HepG2 (cell line): ENCODE results near the gene BAHCC1. TPM values are rescaled to one million over a fixed set of nuclear protein-coding genes. Genes with fewer than 3 reads are reported as not detected.
A peak's percentile ranks its signal among the peaks of the same experiment; 100 is the strongest.

Experiments
- ATAC-seq: fragments of 200-7000 bp; cut with Tn5 transposase; 3 replicates; pipeline ENCODE4 v1.9.1; 2020; ENCODE audit warnings: mild to moderate bottlenecking, moderate library complexity
- BruUV-seq: library from RNA; stranded (reverse); fragments of 400-500 nt; replicated peaks from 2 replicates; lab custom pipeline; 2021; lab: Mats Ljungman, UMichigan
- CTCF ChIA-PET: fragments of 300-600 bp; formaldehyde crosslinking; extraction: SDS; loops from one replicate; lab custom pipeline; 2021; ENCODE audit warnings: low total read pairs, inconsistent platforms, low intra/inter-chr PET ratio; lab: Yijun Ruan, JAX
- POLR2A ChIA-PET: fragments of 350-600 bp; sonication (Branson Sonifier 250); formaldehyde crosslinking; loops from one replicate; lab custom pipeline; 2020; ENCODE audit warnings: antibody characterized with exemption, inconsistent platforms; lab: Yijun Ruan, JAX
- DNase-seq: peaks from one replicate; pipeline ENCODE4 v3.0.0-alpha.2; 2015; ENCODE audit warnings: low spot score
- FAIRE-seq: peaks from 3 replicates; lab custom pipeline; 2011; peaks lifted over from hg19 to GRCh38; lab: Jason Lieb, UNC
- H2AFZ ChIP-seq: one replicate; pipeline ENCODE4 v1.6.1; 2011; ENCODE audit warnings: low read length, inconsistent platforms
- H3K27ac ChIP-seq: fragments of 300-600 bp; 3 replicates; pipeline ENCODE4 v1.8.0; 2011; ENCODE audit warnings: mixed run types, mild to moderate bottlenecking, mixed read lengths, low read length, inconsistent platforms; ENCODE audit not compliant: insufficient read depth; ENCODE audit errors: extremely low read length
- H3K27me3 ChIP-seq, 2 experiments: fragments of 200-600 bp in 1 of 2; 2 replicates in 1 of 2; 3 replicates in 1 of 2; pipeline versions ENCODE4 v1.6.0 to v1.8.0; 2011; ENCODE audit warnings: low read length in 2 of 2, mild to moderate bottlenecking in 2 of 2, moderate library complexity in 2 of 2, inconsistent platforms in 1 of 2; ENCODE audit not compliant: insufficient read depth in 2 of 2, control insufficient read depth in 1 of 2
- H3K36me3 ChIP-seq, 2 experiments: fragments of 200-600 bp in 1 of 2; replicated peaks in 1 of 2; 2 replicates in 1 of 2; 3 replicates in 1 of 2; pipeline versions ENCODE4 v1.5.1 to v1.8.0; 2011; ENCODE audit warnings: low read length in 2 of 2, inconsistent platforms in 1 of 2; ENCODE audit not compliant: insufficient read depth in 2 of 2, control insufficient read depth in 1 of 2
- H3K4me1 ChIP-seq: 2 replicates; pipeline ENCODE4 v1.5.1; 2012; ENCODE audit warnings: low read length, inconsistent platforms; ENCODE audit not compliant: insufficient read depth
- H3K4me2 ChIP-seq: 2 replicates; pipeline ENCODE4 v1.6.0; 2011; ENCODE audit warnings: low read depth, low read length, inconsistent platforms
- H3K4me3 ChIP-seq, 3 experiments: fragments of 200-600 bp in 1 of 3; sonication (generic), shearing (Covaris generic) in 1 of 3; replicated peaks in 1 of 3; 2 replicates each; pipeline ENCODE4 v1.5.1; 2011 to 2016; ENCODE audit warnings: low read length in 3 of 3, inconsistent platforms in 2 of 3, low read depth in 2 of 3, mild to moderate bottlenecking in 2 of 3, control low read depth in 1 of 3, mixed read lengths in 1 of 3; ENCODE audit not compliant: insufficient read depth in 1 of 3
- H3K79me2 ChIP-seq: one replicate; pipeline ENCODE4 v1.6.1; 2011; ENCODE audit warnings: low read length, inconsistent platforms; ENCODE audit not compliant: insufficient read depth
- H3K9ac ChIP-seq: 2 replicates; pipeline ENCODE4 v1.6.0; 2011; ENCODE audit warnings: mild to moderate bottlenecking, low read depth, low read length, inconsistent platforms; ENCODE audit not compliant: insufficient read depth
- H3K9me3 ChIP-seq: 2 replicates; pipeline ENCODE4 v1.5.1; 2012; ENCODE audit warnings: mild to moderate bottlenecking, low read length
- H4K20me1 ChIP-seq: 2 replicates; pipeline ENCODE4 v1.6.0; 2011; ENCODE audit warnings: inconsistent platforms, mild to moderate bottlenecking, low read length, moderate library complexity; ENCODE audit not compliant: insufficient read depth
- AGO1 ChIP-seq: fragments of 200-400 bp; formaldehyde crosslinking; IDR thresholded peaks from 2 replicates; pipeline ENCODE4 v1.6.1; 2017; ENCODE audit warnings: mild to moderate bottlenecking, low read depth, low read length, moderate library complexity; ENCODE audit not compliant: poor library complexity, severe bottlenecking
- CAMTA2 ChIP-seq: sonication (generic); formaldehyde crosslinking; IDR thresholded peaks from 2 replicates; pipeline ENCODE4 v1.4.0; 2020; ENCODE audit warnings: mild to moderate bottlenecking, missing genetic modification reagents, borderline replicate concordance
- CCAR2 ChIP-seq: fragments of 200-400 bp; formaldehyde crosslinking; optimal IDR thresholded peaks from 2 replicates; pipeline ENCODE3; 2018; ENCODE audit warnings: low read depth, mild to moderate bottlenecking, low read length, moderate library complexity
- GATAD1 ChIP-seq: IDR thresholded peaks from 2 replicates; pipeline ENCODE4 v1.6.1; 2016; ENCODE audit warnings: missing genetic modification reagents, missing compliant biosample characterization
- HNRNPK ChIP-seq: fragments of 200-400 bp; formaldehyde crosslinking; IDR thresholded peaks from 2 replicates; pipeline ENCODE4 v1.6.1; 2018; ENCODE audit warnings: low read length, low read depth, moderate library complexity, mild to moderate bottlenecking; ENCODE audit not compliant: poor library complexity, severe bottlenecking
- KMT2B ChIP-seq: IDR thresholded peaks from 2 replicates; pipeline ENCODE4 v1.6.1; 2016; ENCODE audit warnings: missing genetic modification reagents, missing compliant biosample characterization
- MXI1 ChIP-seq: IDR thresholded peaks from 3 replicates; pipeline ENCODE4 v1.6.1; 2012; ENCODE audit warnings: low read depth, low read length, inconsistent platforms, borderline replicate concordance
- NFE2L1 ChIP-seq: sonication (generic); formaldehyde crosslinking; IDR thresholded peaks from 2 replicates; pipeline ENCODE4 v1.4.0; 2020; ENCODE audit warnings: missing genetic modification reagents, mild to moderate bottlenecking, borderline replicate concordance
- NR3C1 ChIP-seq: sonication (generic); formaldehyde crosslinking; IDR thresholded peaks from 2 replicates; pipeline ENCODE4 v1.4.0; 2020; ENCODE audit warnings: missing genetic modification reagents
- RBM22 ChIP-seq: fragments of 200-400 bp; formaldehyde crosslinking; optimal IDR thresholded peaks from 2 replicates; pipeline ENCODE3; 2017; ENCODE audit warnings: mild to moderate bottlenecking, low read length, moderate library complexity
- RELA ChIP-seq: sonication (generic); formaldehyde crosslinking; IDR thresholded peaks from 2 replicates; pipeline ENCODE4 v1.4.0; 2020; ENCODE audit warnings: missing genetic modification reagents
- ZKSCAN1 ChIP-seq: fragments of 150-350 bp; IDR thresholded peaks from 2 replicates; pipeline ENCODE4 v1.6.1; 2014; ENCODE audit warnings: low read length
- ZKSCAN5 ChIP-seq: sonication (generic); formaldehyde crosslinking; IDR thresholded peaks from 2 replicates; pipeline ENCODE4 v1.5.1; 2020; ENCODE audit warnings: mild to moderate bottlenecking, missing genetic modification reagents
- ZNF552 ChIP-seq: sonication (generic); formaldehyde crosslinking; IDR thresholded peaks from 2 replicates; pipeline ENCODE4 v1.9.0; 2022; ENCODE audit warnings: missing genetic modification reagents, mild to moderate bottlenecking, borderline replicate concordance
- ZNF780A ChIP-seq: sonication (generic); formaldehyde crosslinking; IDR thresholded peaks from 2 replicates; pipeline ENCODE4 v1.8.0; 2022; ENCODE audit warnings: mild to moderate bottlenecking, missing genetic modification reagents, moderate library complexity
- WGBS: methylation state at CpG from one replicate; pipeline ENCODE4 v1.1.6; 2017; ENCODE audit warnings: low lambda C conversion rate; 5-methylcytosine and 5-hydroxymethylcytosine counted together
- in situ Hi-C: cut with HindIII; loops from 2 replicates; pipeline ENCODE4 v1.10.0; 2017; ENCODE audit warnings: low pct_unique_long_range_greater_than_20kb; ENCODE audit not compliant: extremely low pct_ligation_motif_present
- intact Hi-C: fragments of 100-400 bp; cut with micrococcal nuclease; formaldehyde crosslinking; loops from one replicate; pipeline ENCODE4 v1.10.0; 2022; ENCODE audit not compliant: unreplicated experiment
- polyA plus RNA-seq, 8 experiments: library from polyadenylated mRNA; depleted of rRNA in 3 of 8; stranded (reverse) in 7 of 8; unstranded in 1 of 8; fragments of >200 nt; fragmentation: Illumina TruSeq in 4 of 8; extraction: Trizol in 4 of 8; gene quantifications; 2 replicates each; pipeline versions ENCODE4 v1.2.1 to v1.2.3, GENCODE V29; 2011 to 2016; ENCODE audit warnings: low read depth in 4 of 8, missing spikeins in 1 of 8, mixed read lengths in 1 of 8; ENCODE audit not compliant: insufficient read depth in 1 of 8
- total RNA-seq, 5 experiments: library from RNA; depleted of rRNA; stranded (reverse); fragments of >200 nt; fragmentation: Illumina TruSeq; extraction: Trizol; gene quantifications; 2 replicates each; pipeline ENCODE4 v1.2.3, GENCODE V29; 2016; ENCODE audit warnings: low read depth in 1 of 5
- TF ChIP-seq, protein P1 (sequence below): sonication (generic); formaldehyde crosslinking; IDR thresholded peaks from 2 replicates; pipeline ENCODE4 v1.4.0; 2020; ENCODE audit warnings: mild to moderate bottlenecking, low read depth, missing genetic modification reagents
- TF ChIP-seq, protein P2 (sequence below): sonication (generic); formaldehyde crosslinking; IDR thresholded peaks from 2 replicates; pipeline ENCODE4 v1.5.0; 2020; ENCODE audit warnings: mild to moderate bottlenecking, missing genetic modification reagents, moderate library complexity
- TF ChIP-seq, protein P3 (sequence below): sonication (generic); formaldehyde crosslinking; IDR thresholded peaks from 2 replicates; pipeline ENCODE4 v1.8.1; 2022; ENCODE audit warnings: mild to moderate bottlenecking, missing genetic modification reagents

BAHCC1 gene
- total and polyA plus RNA-seq, 2 of the 13 experiments (the other 11 are each of a cell fraction or from before 2014, with no cell fraction given): 1.4 to 1.7 TPM

DNA sequence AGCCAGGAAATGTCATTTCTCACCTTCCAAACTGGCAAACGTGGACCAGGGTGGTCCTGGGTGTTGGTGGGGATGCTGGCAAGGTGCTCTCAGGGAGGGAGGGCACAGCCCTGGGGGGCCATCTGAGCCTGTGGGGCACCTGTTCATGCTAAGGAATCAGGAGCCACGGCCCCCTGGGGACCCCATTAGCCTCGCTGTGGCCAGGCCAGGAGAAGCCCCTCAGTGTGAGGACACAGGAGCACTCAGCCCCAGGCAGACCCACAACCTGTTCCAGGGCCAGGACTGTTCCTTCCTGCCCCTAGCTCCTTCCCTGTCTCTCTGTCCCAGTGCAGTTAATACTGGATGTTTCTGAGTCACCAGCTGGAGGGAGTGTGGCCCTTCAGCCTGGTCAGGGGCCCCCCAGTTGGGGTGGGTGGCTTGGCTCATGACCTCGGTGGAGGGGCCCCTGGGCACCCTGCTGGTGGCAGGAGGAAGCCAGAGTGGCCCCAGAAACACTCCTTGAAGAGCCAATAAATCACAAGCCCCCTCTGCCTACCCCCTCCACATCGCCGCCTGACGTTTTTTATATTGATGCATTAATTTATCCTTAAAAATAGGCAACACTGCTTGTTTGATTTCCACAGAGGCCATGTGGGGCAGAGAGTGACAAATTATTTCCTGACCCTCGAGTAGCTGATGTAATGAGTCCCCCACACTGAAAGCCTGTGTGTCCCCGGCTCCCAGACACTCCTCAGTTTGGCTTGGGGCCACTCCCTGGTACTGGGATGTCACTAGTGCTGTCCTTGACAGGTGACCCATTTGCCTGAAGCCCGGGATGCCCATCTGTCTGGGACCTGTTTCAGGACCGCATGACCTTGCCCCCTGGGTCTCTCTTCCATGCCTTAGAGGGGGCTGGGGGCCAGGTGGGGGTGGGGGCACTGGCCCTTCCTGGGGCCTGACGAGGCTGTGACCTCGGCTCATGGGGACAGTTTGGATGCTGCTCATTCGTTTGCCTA, 95.0 kb downstream of the BAHCC1 start (continued):
- TF ChIP-seq, protein P1, sequence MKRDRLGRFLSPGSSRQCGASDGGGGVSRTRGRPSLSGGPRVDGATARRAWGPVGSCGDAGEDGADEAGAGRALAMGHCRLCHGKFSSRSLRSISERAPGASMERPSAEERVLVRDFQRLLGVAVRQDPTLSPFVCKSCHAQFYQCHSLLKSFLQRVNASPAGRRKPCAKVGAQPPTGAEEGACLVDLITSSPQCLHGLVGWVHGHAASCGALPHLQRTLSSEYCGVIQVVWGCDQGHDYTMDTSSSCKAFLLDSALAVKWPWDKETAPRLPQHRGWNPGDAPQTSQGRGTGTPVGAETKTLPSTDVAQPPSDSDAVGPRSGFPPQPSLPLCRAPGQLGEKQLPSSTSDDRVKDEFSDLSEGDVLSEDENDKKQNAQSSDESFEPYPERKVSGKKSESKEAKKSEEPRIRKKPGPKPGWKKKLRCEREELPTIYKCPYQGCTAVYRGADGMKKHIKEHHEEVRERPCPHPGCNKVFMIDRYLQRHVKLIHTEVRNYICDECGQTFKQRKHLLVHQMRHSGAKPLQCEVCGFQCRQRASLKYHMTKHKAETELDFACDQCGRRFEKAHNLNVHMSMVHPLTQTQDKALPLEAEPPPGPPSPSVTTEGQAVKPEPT: no peak
- no peak for TF ChIP-seq ZKSCAN5
- no peak for TF ChIP-seq ZNF552 (CRISPR knock-in tag)
- TF ChIP-seq, protein P2, sequence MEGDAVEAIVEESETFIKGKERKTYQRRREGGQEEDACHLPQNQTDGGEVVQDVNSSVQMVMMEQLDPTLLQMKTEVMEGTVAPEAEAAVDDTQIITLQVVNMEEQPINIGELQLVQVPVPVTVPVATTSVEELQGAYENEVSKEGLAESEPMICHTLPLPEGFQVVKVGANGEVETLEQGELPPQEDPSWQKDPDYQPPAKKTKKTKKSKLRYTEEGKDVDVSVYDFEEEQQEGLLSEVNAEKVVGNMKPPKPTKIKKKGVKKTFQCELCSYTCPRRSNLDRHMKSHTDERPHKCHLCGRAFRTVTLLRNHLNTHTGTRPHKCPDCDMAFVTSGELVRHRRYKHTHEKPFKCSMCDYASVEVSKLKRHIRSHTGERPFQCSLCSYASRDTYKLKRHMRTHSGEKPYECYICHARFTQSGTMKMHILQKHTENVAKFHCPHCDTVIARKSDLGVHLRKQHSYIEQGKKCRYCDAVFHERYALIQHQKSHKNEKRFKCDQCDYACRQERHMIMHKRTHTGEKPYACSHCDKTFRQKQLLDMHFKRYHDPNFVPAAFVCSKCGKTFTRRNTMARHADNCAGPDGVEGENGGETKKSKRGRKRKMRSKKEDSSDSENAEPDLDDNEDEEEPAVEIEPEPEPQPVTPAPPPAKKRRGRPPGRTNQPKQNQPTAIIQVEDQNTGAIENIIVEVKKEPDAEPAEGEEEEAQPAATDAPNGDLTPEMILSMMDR (CRISPR knock-in tag): no peak

DNA sequence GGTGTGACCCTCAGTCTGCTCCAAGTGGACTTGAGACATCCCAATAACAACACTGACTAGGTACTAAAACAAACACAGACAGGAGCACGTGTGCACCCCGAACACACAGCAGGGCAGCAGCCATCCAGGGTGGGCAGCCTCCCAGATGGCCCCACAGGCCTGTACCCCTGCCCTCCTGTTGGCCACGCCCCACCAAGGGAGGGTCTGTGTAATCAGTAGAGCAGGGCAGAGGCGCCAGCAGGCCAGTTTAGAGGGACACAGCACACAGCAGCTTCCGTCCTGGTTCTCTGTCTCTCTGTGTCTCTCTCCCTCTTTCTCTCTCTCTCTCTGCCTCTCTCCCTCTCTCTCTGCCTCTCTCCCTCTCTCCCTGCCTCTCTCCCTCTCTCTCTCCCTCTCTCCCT, 95.9 kb downstream of the BAHCC1 start:
- CTCF ChIA-PET: no interaction called here
- POLR2A ChIA-PET: interaction anchor here (1.7 kb wide), 1 partner anchor 17 kb away, joined by 13 read pairs; no protein-coding TSS in a partner anchor
- TF ChIP-seq CCAR2 (no peak), KMT2B (CRISPR knock-in tag) (no peak), RBM22 (no peak), AGO1 (no peak), ZNF780A (CRISPR knock-in tag) (no peak), RELA (CRISPR knock-in tag) (no peak), CAMTA2 (CRISPR knock-in tag) (no peak), MXI1 (no peak), NFE2L1 (CRISPR knock-in tag) (no peak), HNRNPK (peak; percentile 99), GATAD1 (CRISPR knock-in tag) (no peak), NR3C1 (CRISPR knock-in tag) (no peak), ZKSCAN1 (peak; percentile 62; the same call in 1 of the 2 replicates)
- TF ChIP-seq, protein P3, sequence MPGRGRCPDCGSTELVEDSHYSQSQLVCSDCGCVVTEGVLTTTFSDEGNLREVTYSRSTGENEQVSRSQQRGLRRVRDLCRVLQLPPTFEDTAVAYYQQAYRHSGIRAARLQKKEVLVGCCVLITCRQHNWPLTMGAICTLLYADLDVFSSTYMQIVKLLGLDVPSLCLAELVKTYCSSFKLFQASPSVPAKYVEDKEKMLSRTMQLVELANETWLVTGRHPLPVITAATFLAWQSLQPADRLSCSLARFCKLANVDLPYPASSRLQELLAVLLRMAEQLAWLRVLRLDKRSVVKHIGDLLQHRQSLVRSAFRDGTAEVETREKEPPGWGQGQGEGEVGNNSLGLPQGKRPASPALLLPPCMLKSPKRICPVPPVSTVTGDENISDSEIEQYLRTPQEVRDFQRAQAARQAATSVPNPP (CRISPR knock-in tag): no peak

More for the DNA sequence above, 95.9 kb downstream of the BAHCC1 start:
- FAIRE-seq: no peak
- Histone ChIP-seq H3K4me3 (peak overlapping the region in 1 of 3 experiments; percentile 5; a peak in 1 of 6 replicates), H3K79me2 (no peaks in the 10 kb centered on the region), H3K4me2 (peak overlapping the region; percentile 50), H3K27me3 (peaks cover 1 to 29% of the 10 kb centered on the region in 2 experiments), H3K4me1 (peaks cover 74% of the 10 kb centered on the region), H3K9ac (no peak overlapping the region), H4K20me1 (no peaks in the 10 kb centered on the region), H3K36me3 (no peaks in the 10 kb centered on the region), H3K9me3 (no peaks in the 10 kb centered on the region), H2AFZ (no peak overlapping the region), H3K27ac (no peak overlapping the region)
- no peak for DNase-seq
- intact Hi-C loops: no loop called here
- peak; percentile 24 for ATAC-seq
- 0% methylated on average over 3 of the region's 5 CpGs for WGBS
- BruUV-seq: no TSS peak
- in situ Hi-C loops: no loop called here
